Ascending aorta (tissue), 2 donors: ENCODE measurements around the gene LCN6. TPM values are rescaled to one million over a fixed set of nuclear protein-coding genes. Genes with fewer than 3 reads are reported as not detected.

ENCODE experiments used
- DNase-seq, 2 donors: peaks; one replicate each; pipeline ENCODE4 v3.0.0-alpha.2; 2019; ENCODE audit warnings: low spot score in 2 of 2
- H3K27ac ChIP-seq, 2 donors: fragments of 200-600 bp; sonication (generic); one replicate each; pipeline ENCODE4 v1.5.1; 2016 to 2017; ENCODE audit warnings: mild to moderate bottlenecking in 1 of 2
- H3K27me3 ChIP-seq: fragments of 200-600 bp; sonication (generic); one replicate; pipeline ENCODE4 v1.5.1; 2017
- H3K36me3 ChIP-seq, 2 donors: fragments of 200-600 bp; sonication (generic); one replicate each; pipeline ENCODE4 v1.5.1; 2016
- H3K4me1 ChIP-seq, 2 donors: fragments of 200-600 bp; sonication (generic); one replicate each; pipeline ENCODE4 v1.5.1; 2016 to 2017; ENCODE audit warnings: mild to moderate bottlenecking in 1 of 2
- H3K4me3 ChIP-seq, 2 donors: fragments of 200-600 bp; sonication (generic); one replicate each; pipeline ENCODE4 v1.5.1; 2016 to 2017; ENCODE audit warnings: mild to moderate bottlenecking in 1 of 2
- H3K9me3 ChIP-seq, 2 donors: fragments of 200-600 bp; sonication (generic); one replicate each; pipeline ENCODE4 v1.5.1; 2016
- CTCF ChIP-seq, 3 experiments: fragments of 200-600 bp in 2 of 3; fragments of 450-650 bp in 1 of 3; sonication (generic) in 2 of 3; IDR thresholded peaks; one replicate each; pipeline ENCODE4 v1.5.1; 2016 to 2019; ENCODE audit warnings: antibody characterized with exemption in 3 of 3, mild to moderate bottlenecking in 1 of 3, moderate library complexity in 1 of 3
- intact Hi-C: fragments of 100-400 bp; cut with DNase I; formaldehyde crosslinking; loops from one replicate; pipeline ENCODE4 v1.15.1; 2023
- total RNA-seq: library from RNA; depleted of rRNA; stranded (reverse); fragments of >200 nt; gene quantifications from one replicate; pipeline ENCODE4 v1.1.0, GENCODE V29; 2016

The LCN6 gene
- total RNA-seq, 1 donor from 2014 or later, result 130 TPM

- Histone ChIP-seq H3K27ac (no peak overlapping the region), H3K4me3 (no peak overlapping the region), H3K4me1 (peaks cover 16 to 18% of the 10 kb centered on the region in 2 donors), H3K27me3 (no peaks in the 10 kb centered on the region), H3K9me3 (no peaks in the 10 kb centered on the region), H3K36me3 (peaks cover 14 to 17% of the 10 kb centered on the region in 2 donors)
- TF ChIP-seq CTCF (IDR thresholded peaks at IDR 0.05), result no peak
- intact Hi-C loops, result loop anchor here (5.0 kb wide), 2 partner anchors 43 to 248 kb away; partner anchors contain the start of genes AGPAT2 and SEC16A
- DNase-seq, result no peak
Observed at GRCh38 chr9:136729926-136730325, 18.4 kb downstream of the LCN6 start.

GRCh38 chr9:136729144-136729543 lies 19.2 kb downstream of the LCN6 start:
- H3K4me3 ChIP-seq, result peak overlapping the region in 1 of 2 donors; percentile 81
- no peak for DNase-seq
- no peaks in the 10 kb centered on the region for H3K9me3 ChIP-seq
- peaks cover 16 to 18% of the 10 kb centered on the region in 2 donors for H3K4me1 ChIP-seq
- H3K27ac ChIP-seq, result no peak overlapping the region
- intact Hi-C loops, result loop anchor here (5.0 kb wide), 2 partner anchors 42 to 247 kb away; partner anchors contain the start of genes AGPAT2 and SEC16A
- no peaks in the 10 kb centered on the region for H3K27me3 ChIP-seq
- H3K36me3 ChIP-seq, result peaks cover 22 to 25% of the 10 kb centered on the region in 2 donors
- no peak for TF ChIP-seq CTCF (IDR thresholded peaks at IDR 0.05)

GRCh38 chr9:136728548-136729123 lies 19.7 kb downstream of the LCN6 start:
- TF ChIP-seq CTCF (IDR thresholded peaks at IDR 0.05), result no peak
- DNase-seq, result no peak
- Histone ChIP-seq H3K27ac (no peak overlapping the region), H3K4me3 (peak overlapping the region; percentile 74 to 81), H3K36me3 (peaks cover 27 to 30% of the 10 kb centered on the region in 2 donors), H3K4me1 (peaks cover 16 to 18% of the 10 kb centered on the region in 2 donors), H3K27me3 (no peaks in the 10 kb centered on the region), H3K9me3 (no peaks in the 10 kb centered on the region)
- intact Hi-C loops, result loop anchor here (5.0 kb wide), 2 partner anchors 41 to 246 kb away; partner anchors contain the start of genes AGPAT2 and SEC16A

- DNase-seq, result peak; percentile 54 to 91
- Histone ChIP-seq H3K36me3 (peaks cover 32 to 35% of the 10 kb centered on the region in 2 donors), H3K27ac (peak overlapping the region in 1 of 2 donors; percentile 45), H3K9me3 (no peaks in the 10 kb centered on the region), H3K27me3 (no peaks in the 10 kb centered on the region), H3K4me1 (peaks cover 16 to 18% of the 10 kb centered on the region in 2 donors), H3K4me3 (peak overlapping the region; percentile 74 to 81)
- intact Hi-C loops, result loop anchor here (5.0 kb wide), 2 partner anchors 41 to 246 kb away; partner anchors contain the start of genes AGPAT2 and SEC16A
- TF ChIP-seq CTCF (IDR thresholded peaks at IDR 0.05), result peak; percentile 80 to 98 (median 86)
Observed at GRCh38 chr9:136728080-136728547, 20.2 kb downstream of the LCN6 start.

- Histone ChIP-seq H3K9me3 (no peaks in the 10 kb centered on the region), H3K27me3 (no peaks in the 10 kb centered on the region), H3K4me1 (peaks cover 16 to 18% of the 10 kb centered on the region in 2 donors), H3K27ac (no peak overlapping the region), H3K36me3 (peaks cover 44 to 48% of the 10 kb centered on the region in 2 donors), H3K4me3 (peak overlapping the region; percentile 74 to 81)
- TF ChIP-seq CTCF (IDR thresholded peaks at IDR 0.05), result no peak
- intact Hi-C loops, result loop anchor here (5.0 kb wide), 2 partner anchors 39 to 244 kb away; partner anchors contain the start of genes AGPAT2 and SEC16A
- no peak for DNase-seq
Observed at GRCh38 chr9:136726631-136727191, 21.6 kb downstream of the LCN6 start.
